Hippocampal formation (tissue), 2 donors: ENCODE measurements around the gene ANKDD1A.

Experiments
- DNase-seq, 2 donors: peaks; one replicate each; lab custom pipeline; 2025; lab: John Stamatoyannopoulos, UW

ANKDD1A gene

GRCh38 chr15:64911311-64912186 lies at the start of gene ANKDD1A:
Gene ANKDD1A (plus strand): TSS chr15:64911902. CDS start chr15:64911931, 29 bp downstream.
- peak; percentile 28 to 37 for DNase-seq

DNA sequence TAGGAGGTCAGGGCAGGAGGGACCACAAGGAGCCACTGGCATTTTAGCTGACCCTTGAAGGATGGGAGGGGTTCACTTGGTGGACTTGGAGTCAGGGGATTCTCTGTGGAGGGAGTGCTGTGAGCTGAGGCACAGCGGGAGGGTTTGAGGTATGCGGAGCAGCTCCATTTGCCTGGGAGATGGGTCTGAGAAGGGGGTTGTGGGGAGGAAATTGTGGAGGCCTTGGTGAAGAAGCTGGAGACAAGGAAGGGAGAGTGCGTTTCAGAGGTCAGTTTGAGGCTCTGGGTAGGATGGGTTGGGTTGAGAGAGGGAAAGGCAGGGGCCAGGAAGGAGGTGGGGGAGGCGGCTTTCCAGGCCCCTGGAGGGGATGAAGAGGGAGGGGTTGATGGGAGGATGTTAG lies 49.7 kb upstream of the ANKDD1A start:
- DNase-seq: no peak

DNA sequence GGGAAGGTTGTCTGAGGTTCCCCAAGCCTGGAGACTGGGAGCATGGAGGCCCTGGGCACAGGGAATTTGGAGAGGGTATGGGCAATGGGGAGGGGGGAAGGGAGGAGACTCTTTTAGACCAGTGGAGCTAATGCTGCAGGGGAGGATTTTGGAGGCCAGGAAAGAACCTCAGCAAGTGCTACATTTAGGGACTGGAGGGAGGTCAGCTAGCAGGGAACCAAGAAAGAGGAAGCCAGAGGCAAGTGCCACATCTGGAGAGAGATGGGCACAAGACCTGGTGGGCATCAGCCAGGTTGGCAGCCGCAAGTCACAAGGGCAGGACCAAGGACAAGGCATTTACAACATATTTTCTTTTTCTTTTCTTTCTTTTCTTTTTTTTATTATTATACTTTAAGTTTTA lies 49.3 kb upstream of the ANKDD1A start:
- no peak for DNase-seq

GRCh38 chr15:64864068-64864467 lies 47.6 kb upstream of the ANKDD1A start:
- DNase-seq: no peak

DNA sequence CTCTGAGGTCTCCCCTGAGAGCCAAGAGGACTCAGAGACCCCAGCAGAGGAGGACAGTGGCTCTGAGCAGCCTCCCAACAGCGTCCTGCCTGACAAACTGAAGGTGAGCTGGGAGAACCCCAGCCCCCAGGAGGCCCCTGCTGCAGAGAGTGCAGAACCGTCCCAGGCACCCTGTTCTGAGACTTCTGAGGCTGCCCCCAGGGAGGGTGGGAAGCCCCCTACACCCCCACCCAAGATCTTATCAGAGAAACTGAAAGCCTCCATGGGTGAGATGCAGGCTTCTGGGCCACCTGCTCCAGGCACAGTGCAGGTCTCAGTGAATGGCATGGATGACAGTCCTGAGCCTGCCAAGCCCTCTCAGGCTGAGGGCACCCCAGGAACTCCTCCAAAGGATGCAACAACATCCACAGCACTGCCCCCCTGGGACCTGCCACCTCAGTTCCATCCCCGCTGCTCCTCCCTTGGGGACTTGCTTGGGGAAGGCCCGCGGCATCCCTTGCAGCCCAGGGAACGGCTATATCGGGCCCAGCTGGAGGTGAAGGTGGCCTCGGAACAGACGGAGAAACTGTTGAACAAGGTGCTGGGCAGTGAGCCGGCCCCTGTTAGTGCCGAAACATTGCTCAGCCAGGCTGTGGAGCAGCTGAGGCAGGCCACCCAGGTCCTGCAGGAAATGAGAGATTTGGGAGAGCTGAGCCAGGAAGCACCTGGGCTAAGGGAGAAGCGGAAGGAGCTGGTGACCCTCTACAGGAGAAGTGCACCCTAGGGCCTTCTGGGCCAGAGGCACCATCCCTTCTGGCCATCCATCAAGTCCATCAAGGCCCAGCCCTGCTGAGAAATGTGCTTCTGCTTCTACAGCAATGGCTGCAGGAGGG lies 46.3 kb upstream of the ANKDD1A start:
- DNase-seq: no peak

DNA sequence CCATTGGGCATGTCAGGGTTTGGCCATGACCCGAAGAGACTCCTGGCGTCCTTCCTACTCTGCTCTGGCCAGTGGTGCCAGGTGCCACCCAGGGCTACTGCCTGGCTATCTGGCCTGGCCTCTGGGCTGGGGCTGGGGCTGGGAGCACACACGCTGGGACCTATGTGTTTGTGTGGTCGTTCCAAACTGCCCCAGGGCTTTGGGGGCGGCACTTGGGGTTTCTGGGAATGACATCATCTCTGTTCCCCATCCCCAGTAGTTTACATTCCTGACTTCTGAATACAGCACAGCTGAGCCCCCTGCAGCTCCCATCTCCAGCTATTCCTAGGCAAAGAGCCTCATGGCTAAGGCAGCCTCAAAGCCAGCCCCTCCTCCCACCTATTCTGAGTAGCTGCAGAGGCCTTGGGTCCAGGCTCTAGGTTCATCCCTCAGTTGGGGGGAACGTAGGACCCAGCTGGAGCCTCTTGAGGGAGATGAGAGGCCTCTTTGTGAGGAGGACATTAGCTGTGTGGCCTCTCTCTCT lies 45.6 kb upstream of the ANKDD1A start:
- peak; percentile 38 to 43 for DNase-seq

- no peak for DNase-seq
These were observed 42.2 kb upstream of the ANKDD1A start for GRCh38 chr15:64869501-64869900.

DNA sequence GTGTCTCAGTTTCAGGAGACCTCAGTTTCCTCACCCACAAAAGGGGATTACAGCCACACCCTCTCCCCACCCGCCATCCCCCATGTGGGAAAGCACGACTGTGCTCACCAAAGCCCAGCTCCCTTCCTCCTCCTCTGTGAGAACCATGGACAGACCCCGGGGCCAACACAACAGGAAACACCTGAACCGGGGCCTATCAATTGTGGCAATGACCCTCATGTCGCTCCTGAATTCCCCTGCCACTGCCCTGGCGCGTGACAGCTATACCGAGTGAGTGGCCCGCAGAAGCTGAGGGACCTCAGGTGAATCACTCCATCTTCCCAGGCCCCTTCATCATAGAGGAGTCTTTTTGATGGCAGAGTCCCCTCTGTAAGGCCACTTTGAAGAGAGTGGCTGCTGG lies 41.3 kb upstream of the ANKDD1A start:
- no peak for DNase-seq

DNA sequence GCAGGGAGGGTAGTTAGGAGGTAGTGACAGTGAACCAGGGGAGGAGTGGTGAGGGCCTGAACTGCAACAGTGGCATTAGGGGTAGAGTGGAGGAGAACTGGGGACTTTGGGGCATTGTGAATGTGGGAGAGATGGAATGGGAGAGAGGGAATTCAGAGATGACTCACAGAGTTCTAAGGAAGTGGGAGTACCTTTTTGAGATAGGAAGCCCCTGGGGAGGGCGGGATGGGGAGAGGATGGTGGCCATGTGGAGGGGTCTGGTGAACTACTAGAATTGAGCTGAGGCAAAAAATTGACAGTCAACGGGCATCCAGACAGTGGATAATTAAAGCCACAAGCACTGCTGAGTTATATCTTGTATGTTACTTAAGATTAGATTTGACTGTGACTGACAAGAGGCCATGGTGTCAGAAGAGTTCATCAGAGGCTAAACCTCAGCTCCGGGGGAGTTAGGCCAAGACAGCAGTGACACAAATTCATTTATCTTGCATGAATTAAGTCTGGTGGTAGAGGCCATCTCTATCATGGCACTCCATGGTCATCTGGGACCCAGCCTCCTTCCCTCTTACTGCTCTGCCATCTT lies 36.0 kb upstream of the ANKDD1A start:
- DNase-seq: no peak

DNA sequence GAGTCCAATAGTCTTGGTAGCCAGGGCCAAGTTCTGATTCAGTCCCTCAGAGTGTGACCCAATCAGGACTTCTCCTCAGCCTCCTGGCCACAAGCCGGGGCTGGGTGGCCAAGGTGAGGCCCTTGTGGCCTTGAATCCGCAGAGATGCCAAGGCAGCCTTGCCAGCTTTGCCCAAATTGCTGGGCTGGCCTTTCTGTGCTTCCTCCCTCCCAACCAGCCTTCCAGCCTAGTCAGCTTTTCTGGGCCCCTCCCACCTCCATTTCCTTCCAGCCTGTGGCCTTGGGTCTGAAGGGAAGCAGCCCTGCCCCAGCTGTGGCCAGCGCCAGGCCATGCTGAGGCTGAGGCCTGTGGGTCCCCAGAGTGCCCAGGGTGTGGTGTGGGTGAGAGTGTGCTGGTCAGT lies 34.3 kb upstream of the ANKDD1A start:
- peak; percentile 26 to 53 for DNase-seq

- DNase-seq: no peak
These were observed 33.0 kb upstream of the ANKDD1A start for GRCh38 chr15:64878705-64879104.

GRCh38 chr15:64883100-64883581 lies 28.6 kb upstream of the ANKDD1A start:
- peak in 1 of 2 donors; percentile 22 for DNase-seq

DNA sequence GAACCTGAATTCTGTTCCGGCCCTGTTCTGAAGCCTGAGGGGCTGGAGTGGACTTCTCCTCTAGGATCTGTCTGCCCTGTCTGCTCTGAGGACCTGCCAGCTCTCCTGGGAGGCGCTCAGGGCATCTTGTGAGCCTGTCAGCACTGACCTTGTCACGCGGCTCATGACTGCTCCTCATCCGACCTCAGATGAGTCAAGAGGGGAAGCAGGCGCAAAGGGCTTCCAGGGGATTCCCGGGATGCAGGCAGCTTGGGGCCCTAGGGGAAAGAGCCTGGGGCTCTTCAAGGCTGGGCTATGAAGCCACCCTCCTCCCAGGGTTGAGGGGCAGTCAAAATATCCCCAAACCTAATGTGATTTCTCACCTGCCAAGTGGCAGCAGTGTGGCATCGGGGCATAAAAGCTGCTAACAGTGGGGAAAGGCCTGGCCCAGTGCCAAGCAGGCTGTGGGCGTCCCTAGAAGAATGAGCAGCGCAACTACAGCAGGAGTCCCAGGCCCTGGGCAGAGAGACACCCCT lies 27.6 kb upstream of the ANKDD1A start:
- peak in 1 of 2 donors; percentile 39 for DNase-seq

- no peak for DNase-seq
These were observed 27.0 kb upstream of the ANKDD1A start for GRCh38 chr15:64884679-64885078.

- no peak for DNase-seq
These were observed 23.4 kb upstream of the ANKDD1A start for GRCh38 chr15:64888336-64888735.

GRCh38 chr15:64891561-64891960 lies 20.1 kb upstream of the ANKDD1A start:
- no peak for DNase-seq

- DNase-seq: no peak
These were observed 18.8 kb upstream of the ANKDD1A start for GRCh38 chr15:64892847-64893403.

GRCh38 chr15:64893481-64894394 lies 18.0 kb upstream of the ANKDD1A start:
- DNase-seq: peak; percentile 80 to 83

DNA sequence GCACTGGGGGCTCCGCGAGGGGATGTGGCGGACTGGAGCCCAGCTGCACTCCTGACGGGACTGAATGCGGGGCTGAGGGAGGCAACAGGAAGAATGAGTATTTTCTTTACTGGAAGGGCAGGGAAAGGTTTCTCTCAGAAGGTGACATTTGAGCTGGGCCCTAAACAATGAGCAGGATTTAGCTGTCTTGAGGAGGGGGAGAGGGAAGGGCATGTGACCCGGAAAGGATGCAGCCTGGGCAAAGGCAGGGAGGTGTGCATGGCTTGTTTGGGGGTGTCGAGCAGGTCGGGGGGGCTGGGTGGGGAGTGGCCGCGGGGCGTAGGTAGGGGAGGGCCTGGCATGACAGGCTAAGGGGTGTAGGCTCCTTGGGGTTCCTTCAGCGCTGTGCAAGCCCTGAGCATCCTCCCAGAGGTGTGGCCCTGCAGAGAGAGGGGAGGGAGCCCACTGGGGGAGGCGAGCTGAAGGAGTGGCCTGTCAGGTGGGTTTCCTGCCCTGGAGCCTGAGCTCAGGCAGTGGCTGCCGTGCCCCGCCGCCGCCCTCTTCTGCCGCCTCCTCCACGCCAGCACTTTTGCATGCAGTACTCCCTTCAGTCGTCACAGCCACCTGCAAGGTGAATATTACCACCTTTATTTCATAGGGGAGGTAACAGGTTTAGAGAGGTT lies 17.2 kb upstream of the ANKDD1A start:
- DNase-seq: no peak
